HG03521 (cell line): Measurements from ENCODE around the gene SKAP2.

ENCODE experiments used
- ATAC-seq: cut with Tn5 transposase; IDR thresholded peaks from one replicate; pipeline ENCODE4 v1.9.1; 2021; ENCODE audit warnings: mild to moderate bottlenecking, moderate library complexity; ENCODE audit not compliant: unreplicated experiment

Gene SKAP2

GRCh38 chr7:26642416-26642815 lies 222.0 kb downstream of the SKAP2 start:
- no peak for ATAC-seq

- no peak for ATAC-seq
Observed at GRCh38 chr7:26639695-26640094, 224.7 kb downstream of the SKAP2 start.

GRCh38 chr7:26639111-26639510 lies 225.3 kb downstream of the SKAP2 start:
- ATAC-seq, result no peak

DNA sequence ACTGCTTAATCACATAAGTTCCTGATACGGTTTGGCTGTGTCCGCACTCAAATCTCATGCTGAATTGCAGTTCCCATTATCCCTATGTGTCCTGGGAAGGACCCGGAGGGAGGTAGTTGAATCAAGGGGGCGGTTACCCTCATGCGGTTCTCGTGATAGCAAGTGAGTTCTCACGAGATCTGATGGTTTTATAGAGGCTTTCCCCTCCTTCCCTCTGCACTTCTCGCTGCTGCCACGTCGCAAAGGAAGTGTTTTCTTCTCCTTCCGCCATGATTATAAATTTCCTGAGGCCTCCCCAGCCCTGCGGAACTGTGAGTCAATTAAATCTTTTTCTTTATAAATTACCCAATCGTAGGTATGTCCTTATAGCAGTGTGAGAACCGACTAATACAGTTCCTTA lies 226.2 kb downstream of the SKAP2 start:
- no peak for ATAC-seq

DNA sequence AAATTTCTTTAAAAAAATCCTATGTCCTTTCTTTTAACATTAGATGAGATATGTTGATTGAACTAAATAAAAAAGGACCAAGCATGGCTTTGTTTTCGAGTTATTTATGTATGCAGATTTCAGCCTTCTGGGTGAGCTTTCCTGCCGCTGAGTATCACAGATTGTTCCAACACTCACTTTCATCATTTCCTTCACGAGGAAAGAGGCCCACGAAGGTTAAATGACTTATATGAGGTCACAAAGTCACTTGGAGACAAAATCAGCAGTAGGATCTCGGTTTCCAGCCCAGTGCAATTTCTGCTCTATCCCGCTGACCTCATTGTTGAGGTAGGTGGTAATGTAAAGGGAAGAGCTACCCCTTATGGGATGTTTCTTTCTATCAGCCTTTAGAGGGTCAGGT lies 226.8 kb downstream of the SKAP2 start:
- ATAC-seq, result no peak

DNA sequence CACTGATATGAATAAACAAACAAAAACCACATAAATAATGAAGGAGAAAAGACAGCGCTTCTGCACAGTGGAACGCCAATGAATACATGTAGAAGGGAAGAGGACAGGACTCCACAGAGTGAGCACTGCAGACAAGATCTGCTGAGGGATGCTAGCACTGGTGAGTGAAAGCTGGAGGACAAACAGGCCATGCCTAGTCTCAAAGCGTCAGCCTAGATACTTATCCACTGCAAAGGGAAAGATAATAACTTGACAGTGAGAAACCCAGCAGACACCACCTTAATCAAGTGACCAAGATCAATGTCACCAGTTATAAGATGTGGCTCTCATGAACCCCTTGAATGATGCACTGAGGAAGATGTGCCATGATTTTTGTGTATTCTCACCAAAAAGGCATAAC lies 227.6 kb downstream of the SKAP2 start:
- ATAC-seq, result no peak

GRCh38 chr7:26633557-26633956 lies 230.8 kb downstream of the SKAP2 start:
- ATAC-seq, result no peak

DNA sequence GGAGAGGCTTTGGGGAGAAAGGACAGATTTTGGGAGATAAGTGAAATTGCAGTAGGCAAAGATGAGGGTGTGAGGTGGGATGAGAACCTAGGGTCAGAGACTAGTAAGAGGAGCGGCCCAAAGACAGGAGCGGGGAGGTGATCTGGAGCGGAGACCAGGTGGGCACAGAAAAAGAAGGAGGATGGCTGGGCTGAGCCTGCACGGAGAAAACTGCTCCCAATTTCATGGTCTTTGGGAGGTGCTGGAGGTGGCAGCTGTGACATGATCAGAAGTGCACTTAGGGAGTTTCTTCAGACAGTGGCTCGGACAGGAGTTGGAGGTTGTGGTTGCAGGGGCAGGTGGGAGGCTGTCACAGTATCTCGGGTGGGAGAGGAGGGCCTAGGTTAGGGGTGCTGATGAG lies 232.8 kb downstream of the SKAP2 start:
- ATAC-seq, result no peak

DNA sequence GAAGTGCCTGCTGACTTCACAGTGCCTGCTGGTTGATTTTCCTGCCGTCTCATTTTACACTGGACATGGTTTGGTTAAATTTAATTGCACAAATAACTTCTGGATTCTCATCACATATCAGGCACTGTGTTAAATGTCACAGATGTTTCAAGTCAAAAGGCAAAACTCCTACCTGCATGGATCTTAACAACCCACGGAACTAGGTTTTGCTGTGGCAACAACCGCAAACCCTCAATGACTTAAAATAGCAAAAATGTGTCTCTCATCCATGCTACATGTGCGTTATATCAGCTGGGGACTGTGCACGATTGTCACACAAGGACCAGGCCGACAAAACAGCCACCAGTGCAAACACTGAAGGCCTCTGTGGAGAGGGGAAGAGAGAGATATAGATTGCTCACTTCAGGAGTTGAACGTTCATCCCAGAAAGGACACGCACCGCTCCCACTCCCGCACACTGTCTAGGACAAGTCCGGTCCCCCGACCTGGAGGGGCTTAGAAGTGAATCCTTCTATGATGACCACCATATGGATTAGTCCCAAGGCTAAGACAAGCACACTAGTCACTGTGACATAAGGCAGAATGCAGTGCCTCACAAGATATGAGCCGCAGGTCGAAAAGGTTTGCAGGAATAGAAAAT lies 233.3 kb downstream of the SKAP2 start:
- no peak for ATAC-seq

- no peak for ATAC-seq
Observed at GRCh38 chr7:26630361-26630760, 234.0 kb downstream of the SKAP2 start.

DNA sequence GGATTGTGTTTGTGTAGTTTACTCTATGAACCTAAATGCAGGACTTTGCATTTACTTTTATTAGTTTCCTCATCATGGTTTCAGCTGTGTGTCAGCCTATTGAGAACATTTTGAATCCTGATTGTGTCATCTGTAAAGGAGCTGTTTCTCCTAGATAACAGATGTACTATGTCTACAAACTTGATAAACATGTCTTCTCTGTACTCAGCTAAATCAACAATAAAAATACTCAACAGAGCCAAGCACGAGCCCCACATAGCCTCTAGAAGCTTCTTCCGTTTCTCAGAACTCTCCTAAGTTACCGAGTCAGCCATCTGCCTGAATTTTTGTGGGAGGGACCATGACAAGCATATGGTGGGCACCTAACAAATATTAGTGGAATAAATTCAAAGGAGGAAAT lies 234.7 kb downstream of the SKAP2 start:
- ATAC-seq, result no peak

- no peak for ATAC-seq
Observed at GRCh38 chr7:26627891-26628341, 236.5 kb downstream of the SKAP2 start.

DNA sequence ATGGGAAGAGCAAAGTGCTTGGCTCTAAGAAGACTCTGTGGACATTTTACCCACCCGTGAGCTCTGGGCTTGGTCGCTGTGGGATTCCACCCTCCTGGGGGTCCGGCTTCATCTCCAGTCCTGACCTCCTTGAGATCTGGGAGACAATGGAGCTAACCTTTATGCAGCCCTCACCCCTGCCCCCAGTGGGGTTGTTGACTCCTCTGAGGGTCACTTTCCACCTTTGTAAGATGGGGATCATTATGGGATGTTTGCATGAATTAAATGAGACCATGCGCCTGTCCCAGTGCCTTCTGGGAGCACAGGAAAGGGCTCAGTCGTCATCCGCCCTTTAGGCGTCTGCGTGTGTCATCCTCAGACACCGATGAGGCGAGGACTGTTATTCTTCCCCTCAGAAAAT lies 237.2 kb downstream of the SKAP2 start:
- no peak for ATAC-seq

GRCh38 chr7:26626687-26627086 lies 237.7 kb downstream of the SKAP2 start:
- no peak for ATAC-seq

DNA sequence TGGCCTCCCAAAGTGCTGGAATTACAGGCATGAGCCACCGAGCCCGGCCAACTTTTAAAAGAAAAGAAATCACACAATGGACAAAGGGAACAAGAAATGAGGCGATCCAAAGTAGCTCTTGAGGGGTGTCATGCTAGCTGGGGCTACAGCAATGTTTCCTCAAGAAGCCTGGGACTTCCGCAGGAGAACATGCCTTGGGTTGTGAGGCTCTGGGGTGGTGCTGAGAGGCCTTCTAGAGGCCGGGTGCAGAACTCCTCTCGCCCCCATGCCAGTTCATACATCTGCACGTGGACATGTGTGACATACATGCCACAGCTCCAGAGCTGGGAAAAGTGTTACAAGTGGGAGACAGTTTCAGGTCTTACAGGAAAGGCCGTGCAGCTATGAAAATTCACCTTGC lies 238.2 kb downstream of the SKAP2 start:
- ATAC-seq, result no peak

DNA sequence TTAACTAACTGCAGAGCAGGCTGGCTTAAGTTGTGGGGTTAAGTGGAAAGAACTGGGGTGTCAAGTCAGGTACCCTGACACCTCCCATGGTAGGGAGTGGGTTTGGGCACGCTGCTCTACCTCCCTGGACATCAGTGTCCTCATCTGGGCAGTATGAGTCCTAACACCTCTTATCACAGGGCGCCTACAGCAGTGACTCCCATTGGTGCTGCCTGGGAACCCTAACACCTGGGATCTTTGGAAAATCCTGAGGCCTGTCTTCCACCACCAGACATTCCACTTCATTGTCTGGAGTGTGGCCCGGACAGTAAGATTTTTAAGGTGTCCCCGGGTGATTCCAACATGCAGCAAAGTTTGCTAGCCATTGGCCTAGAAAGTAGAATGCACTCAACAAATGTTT lies 239.1 kb downstream of the SKAP2 start:
- ATAC-seq, result no peak

GRCh38 chr7:26624839-26625238 lies 239.6 kb downstream of the SKAP2 start:
- no peak for ATAC-seq

- ATAC-seq, result no peak
Observed at GRCh38 chr7:26624431-26624830, 240.0 kb downstream of the SKAP2 start.

DNA sequence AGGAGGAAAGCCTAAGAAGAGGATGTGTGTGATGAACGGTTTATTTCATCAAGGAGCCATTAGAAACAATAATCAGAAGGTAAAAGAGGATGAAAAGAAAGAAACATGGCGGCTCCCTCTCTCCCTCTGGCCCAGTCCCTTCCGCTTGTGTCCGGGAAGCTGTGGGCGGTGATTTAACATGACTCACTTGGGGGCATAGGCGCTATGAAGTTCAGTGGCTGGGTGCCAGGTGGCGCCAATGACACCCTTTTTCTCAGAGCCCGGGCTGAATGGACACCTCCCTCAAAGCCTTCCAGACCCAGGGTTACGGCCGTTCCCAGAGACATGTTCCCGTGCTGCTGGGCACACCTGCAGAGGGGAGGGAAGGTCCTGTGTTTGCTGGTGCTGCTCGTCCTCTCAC lies 244.0 kb downstream of the SKAP2 start:
- ATAC-seq, result no peak

GRCh38 chr7:26619348-26619984 lies 244.9 kb downstream of the SKAP2 start:
- no peak for ATAC-seq

DNA sequence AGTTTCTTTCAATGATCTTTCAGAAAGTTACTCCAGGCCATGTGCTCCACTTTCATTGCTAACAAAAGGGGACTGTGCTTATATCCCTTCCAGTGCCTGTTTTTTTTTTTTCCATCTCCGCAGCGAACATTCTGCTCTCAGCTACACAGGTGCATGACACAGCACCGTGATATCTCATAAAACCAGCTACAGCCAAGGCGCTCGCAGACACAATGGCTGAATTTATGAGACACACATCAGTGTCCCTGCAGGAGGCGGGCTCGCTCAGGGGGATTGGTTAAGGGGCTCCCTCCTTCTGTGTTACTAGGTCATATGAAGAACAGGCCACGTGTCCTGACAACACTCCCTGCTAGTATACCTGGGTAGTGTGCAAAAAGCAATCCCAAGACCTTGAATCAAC lies 245.5 kb downstream of the SKAP2 start:
- ATAC-seq, result no peak

DNA sequence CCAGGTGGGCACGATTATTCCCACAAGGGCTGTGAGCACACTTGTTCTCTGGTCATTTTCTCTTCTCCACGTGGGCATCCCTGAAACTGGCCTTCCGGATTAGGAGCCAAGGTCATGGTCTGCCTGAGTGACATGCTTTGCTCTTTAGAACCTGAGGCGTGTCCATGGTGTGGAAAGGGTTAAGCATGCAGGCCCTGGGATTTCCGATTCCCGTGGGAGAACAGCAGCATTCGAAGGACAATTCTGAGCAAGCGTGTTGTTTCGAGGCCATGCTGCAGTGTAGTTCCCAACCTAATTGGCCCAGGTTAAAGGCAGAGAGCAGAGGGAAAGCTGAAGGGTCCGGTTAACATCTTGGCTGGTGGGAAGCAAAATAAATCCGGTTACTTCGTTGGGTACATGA lies 245.9 kb downstream of the SKAP2 start:
- ATAC-seq, result no peak
